Astrocyte of the cerebellum (primary cell): ENCODE results near the gene RBMS1.

Source experiments
- DNase-seq: peaks from one replicate; pipeline ENCODE4 v3.0.0-alpha.2; 2011; ENCODE audit warnings: low read depth
- H3K4me3 ChIP-seq: 2 replicates; pipeline ENCODE4 v1.5.1; 2011; ENCODE audit warnings: mild to moderate bottlenecking, low read depth, low read length, moderate library complexity
- in situ Hi-C: cut with HindIII; loops from 2 replicates; pipeline ENCODE4 v1.10.0; 2017; ENCODE audit warnings: low sequenced_read_pairs
- TF ChIP-seq, protein P1 (sequence below): IDR thresholded peaks from 2 replicates; pipeline ENCODE4 v1.5.1; 2012; ENCODE audit warnings: low read length, low read depth, moderate library complexity, mild to moderate bottlenecking; ENCODE audit errors: missing control alignments

Gene RBMS1

DNA sequence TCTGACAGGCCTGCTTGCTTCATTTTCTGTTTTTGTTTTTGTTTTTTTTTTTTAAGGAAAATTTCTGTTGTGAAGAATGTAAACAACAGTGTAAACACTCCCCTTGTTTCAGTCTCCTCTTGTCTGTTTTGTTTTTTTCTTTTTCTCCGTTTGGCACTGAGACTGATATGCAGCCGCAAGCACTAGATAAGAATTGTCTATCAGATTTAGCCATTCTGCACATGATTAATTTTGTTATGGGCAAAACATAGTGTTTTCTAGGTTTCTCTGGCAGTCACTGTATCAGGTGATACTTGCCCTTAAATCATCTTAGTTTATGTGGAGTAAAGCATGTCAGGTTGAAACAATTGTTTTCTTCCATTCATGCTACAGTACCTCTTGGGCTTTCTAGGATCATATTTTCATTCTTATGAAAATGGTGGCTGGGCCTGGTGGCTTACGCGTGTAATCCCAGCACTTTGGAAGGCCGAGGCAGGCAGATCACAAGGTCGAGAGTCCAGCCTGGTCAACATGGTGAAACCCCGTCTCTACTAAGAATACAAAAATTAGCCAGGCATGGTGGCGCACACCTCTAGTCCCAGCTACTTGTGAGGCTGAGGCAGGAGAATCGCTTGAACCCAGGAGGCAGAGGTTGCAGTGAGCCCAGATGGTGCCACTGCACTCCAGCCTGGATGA lies 12.9 kb upstream of the RBMS1 start:
- TF ChIP-seq, protein P1, sequence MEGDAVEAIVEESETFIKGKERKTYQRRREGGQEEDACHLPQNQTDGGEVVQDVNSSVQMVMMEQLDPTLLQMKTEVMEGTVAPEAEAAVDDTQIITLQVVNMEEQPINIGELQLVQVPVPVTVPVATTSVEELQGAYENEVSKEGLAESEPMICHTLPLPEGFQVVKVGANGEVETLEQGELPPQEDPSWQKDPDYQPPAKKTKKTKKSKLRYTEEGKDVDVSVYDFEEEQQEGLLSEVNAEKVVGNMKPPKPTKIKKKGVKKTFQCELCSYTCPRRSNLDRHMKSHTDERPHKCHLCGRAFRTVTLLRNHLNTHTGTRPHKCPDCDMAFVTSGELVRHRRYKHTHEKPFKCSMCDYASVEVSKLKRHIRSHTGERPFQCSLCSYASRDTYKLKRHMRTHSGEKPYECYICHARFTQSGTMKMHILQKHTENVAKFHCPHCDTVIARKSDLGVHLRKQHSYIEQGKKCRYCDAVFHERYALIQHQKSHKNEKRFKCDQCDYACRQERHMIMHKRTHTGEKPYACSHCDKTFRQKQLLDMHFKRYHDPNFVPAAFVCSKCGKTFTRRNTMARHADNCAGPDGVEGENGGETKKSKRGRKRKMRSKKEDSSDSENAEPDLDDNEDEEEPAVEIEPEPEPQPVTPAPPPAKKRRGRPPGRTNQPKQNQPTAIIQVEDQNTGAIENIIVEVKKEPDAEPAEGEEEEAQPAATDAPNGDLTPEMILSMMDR, result no peak
- H3K4me3 ChIP-seq, result no peak overlapping the region
- no peak for DNase-seq
- in situ Hi-C loops, result no loop called here

DNA sequence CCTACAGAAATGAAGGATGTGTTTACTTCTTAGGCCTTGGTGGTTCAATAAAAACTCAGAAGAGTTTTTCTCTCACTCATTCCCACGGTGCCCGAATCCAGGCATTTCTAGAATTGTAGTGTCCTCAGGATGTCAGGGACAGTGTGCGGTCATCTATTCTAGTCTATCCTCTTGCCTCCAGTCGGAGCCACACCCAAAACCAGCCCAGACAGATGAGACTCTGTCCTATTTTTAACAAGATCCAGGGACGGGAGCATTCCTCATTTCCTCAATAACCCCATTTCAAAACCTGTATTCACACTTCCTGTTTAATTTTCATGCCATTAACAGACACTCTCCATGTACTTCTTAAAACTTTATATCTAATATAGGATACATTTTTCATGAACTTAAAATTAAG lies 11.6 kb upstream of the RBMS1 start:
- H3K4me3 ChIP-seq, result no peak overlapping the region
- DNase-seq, result no peak
- in situ Hi-C loops, result no loop called here
- TF ChIP-seq, protein P1, result no peak

DNA sequence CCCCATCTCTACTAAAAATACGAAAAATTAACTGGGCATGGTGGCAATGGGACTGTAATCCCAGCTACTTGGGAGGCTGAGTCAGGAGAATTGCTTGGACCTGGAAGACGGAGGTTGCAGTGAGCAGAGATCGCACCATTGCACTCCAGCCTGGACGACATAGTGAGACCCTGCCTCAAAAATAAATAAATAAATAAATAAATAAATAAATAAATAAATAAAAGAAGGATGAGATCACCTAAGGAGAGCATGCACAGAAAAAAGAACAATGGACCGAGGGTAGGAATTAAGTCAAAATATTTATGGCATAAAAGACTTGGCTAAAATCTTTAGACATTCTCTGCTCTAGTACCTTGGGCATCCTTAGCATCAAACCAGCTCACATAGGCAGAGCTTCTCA lies 8.9 kb upstream of the RBMS1 start:
- no peak for DNase-seq
- in situ Hi-C loops, result no loop called here
- TF ChIP-seq, protein P1, result no peak
- H3K4me3 ChIP-seq, result no peak overlapping the region

DNA sequence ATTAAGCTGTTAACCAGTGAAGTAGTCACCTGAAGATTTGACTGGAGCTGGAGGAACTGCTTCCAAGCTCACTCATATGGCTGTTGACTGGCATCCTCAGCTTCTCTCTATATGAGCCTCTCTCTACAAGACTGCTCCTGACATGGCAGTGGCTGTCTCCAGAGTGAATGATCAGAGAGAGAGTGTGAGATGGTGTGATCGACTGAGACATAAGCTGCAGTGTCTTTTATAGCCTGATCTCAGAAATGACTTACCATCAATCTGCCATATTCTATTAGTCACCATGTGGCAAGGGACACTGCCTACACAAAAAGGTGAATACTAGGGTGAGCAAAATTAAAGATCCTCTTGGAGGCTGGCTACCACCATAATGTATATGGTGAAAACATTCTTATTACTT lies 7.8 kb upstream of the RBMS1 start:
- H3K4me3 ChIP-seq, result no peak overlapping the region
- in situ Hi-C loops, result no loop called here
- TF ChIP-seq, protein P1, result no peak
- no peak for DNase-seq

DNA sequence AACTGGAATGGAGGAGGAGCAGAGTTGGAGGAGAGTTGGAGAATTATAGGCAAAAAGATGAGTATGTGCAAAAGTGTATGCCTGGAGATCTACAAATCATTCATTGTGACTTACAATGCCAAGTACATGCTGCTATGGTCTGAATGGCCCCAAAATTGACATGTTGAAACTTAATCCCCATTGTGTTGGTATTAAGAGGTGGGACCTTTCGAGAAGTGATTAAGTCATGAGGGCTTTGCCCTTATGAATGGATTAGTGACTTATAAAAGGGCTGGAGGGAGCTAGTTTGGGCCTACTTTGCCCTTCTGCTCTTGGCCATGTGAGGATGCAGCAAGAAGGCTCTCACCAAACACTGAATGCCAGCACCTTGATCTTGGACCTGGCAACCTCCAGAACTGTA lies 6.3 kb upstream of the RBMS1 start:
- in situ Hi-C loops, result no loop called here
- no peak for DNase-seq
- H3K4me3 ChIP-seq, result no peak overlapping the region
- TF ChIP-seq, protein P1, result no peak

DNA sequence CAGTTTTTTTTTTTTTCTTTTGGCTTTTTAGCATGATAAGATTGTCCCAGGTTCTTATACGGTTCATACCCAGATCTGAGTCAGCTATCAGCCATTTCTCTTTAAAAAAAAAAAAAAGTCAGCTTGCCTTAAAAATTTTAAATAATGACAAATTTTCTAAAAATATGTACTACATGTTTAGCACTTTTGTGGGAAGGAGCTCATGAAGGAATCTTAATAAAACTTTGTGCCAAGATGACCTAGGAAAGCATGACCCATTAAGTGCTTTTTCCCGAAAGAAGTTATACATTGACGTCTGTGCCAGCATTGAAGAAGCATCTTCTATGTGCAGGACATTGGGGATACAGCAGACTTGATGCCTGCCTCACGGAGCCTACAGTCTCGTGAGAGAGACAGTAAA lies 4.5 kb upstream of the RBMS1 start:
- no peak overlapping the region for H3K4me3 ChIP-seq
- no peak for DNase-seq
- in situ Hi-C loops, result no loop called here
- TF ChIP-seq, protein P1, result no peak
